ENCODE measurements around the gene MCRIP1. TPM values are rescaled to one million over a fixed set of nuclear protein-coding genes. Genes with fewer than 3 reads are reported as not detected.
A peak's percentile ranks its signal among the peaks of the same experiment; 100 is the strongest.

The MCRIP1 gene
- total and polyA plus RNA-seq, 10 of the 15 experiments (the other 5 are each of a cell fraction or from before 2014, with no cell fraction given): 0.31 to 54.4 (median 30.8) TPM

GRCh38 chr17:81821147-81821546 lies 11.9 kb downstream of the MCRIP1 start:
- intact Hi-C loops (cut with micrococcal nuclease; ENCODE audit: unreplicated experiment): no loop called here
- no peak for ATAC-seq
- no TSS peak for BruUV-seq (replicated peaks)
- FAIRE-seq: no peak
- Histone ChIP-seq H3K27me3 (replicated peaks in 1 of 2; ENCODE audit: control insufficient read depth in 2 of 2, insufficient read depth in 2 of 2, low read length in 1 of 2) (no peaks in the 10 kb centered on the region), H4K20me1 (ENCODE audit: control insufficient read depth, insufficient read depth) (no peaks in the 10 kb centered on the region), H3K4me1 (ENCODE audit: control insufficient read depth, insufficient read depth, low read length) (no peaks in the 10 kb centered on the region), H3K4me3 (no peak overlapping the region), H3K9me3 (replicated peaks; ENCODE audit: control insufficient read depth, insufficient read depth, low read length) (no peaks in the 10 kb centered on the region), H3K36me3 (ENCODE audit: control insufficient read depth in 2 of 2, insufficient read depth in 2 of 2, low read length in 1 of 2) (no peaks in the 10 kb centered on the region), H3K4me2 (ENCODE audit: control insufficient read depth, insufficient read depth) (no peak overlapping the region), H2AFZ (ENCODE audit: control insufficient read depth, low read depth, low read length) (no peak overlapping the region), H3K9ac (ENCODE audit: control insufficient read depth, insufficient read depth, low read length) (no peak overlapping the region), H3K79me2 (ENCODE audit: control insufficient read depth, insufficient read depth, low read length) (no peaks in the 10 kb centered on the region), H3K27ac (ENCODE audit: control insufficient read depth, insufficient read depth) (no peak overlapping the region)
- no peak for TF ChIP-seq TCF7 (IDR thresholded peaks at IDR 0.05; ENCODE audit: borderline replicate concordance)
- 0 out of 2 replicates have a peak, but pooled peaks have one; percentile 24 for TF ChIP-seq POLR2A (IDR thresholded peaks at IDR 0.05; ENCODE audit: low read depth, low read length)
- no peak for TF ChIP-seq CEBPB (IDR thresholded peaks at IDR 0.05; ENCODE audit: borderline replicate concordance in 1 of 2, low read depth in 2 of 2, low read length in 2 of 2)
- no peak for TF ChIP-seq GABPA (IDR thresholded peaks at IDR 0.05; ENCODE audit: low read depth)
- TF ChIP-seq NFXL1 (IDR thresholded peaks at IDR 0.05; ENCODE audit: borderline replicate concordance): no peak
- no peak for TF ChIP-seq NBN (IDR thresholded peaks at IDR 0.05)
- ChIA-PET RAD21 (ENCODE audit: unreplicated experiment) (no interaction called here), POLR2A (no interaction called here), CTCF (no interaction called here), SMC1A (ENCODE audit: uncharacterized antibody, unreplicated experiment) (no interaction called here)
- no peak for DNase-seq (ENCODE audit: low read depth, low spot score)
- 76% methylated on average over 8 of the region's 8 CpGs for WGBS (ENCODE audit: insufficient coverage, insufficient replicate concordance, low lambda C conversion rate, missing lambda C conversion rate)
- in situ Hi-C loops (cut with MboI): loop anchor here (5.0 kb wide), 1 partner anchor 104 kb away; no protein-coding TSS in a partner anchor

- H4K20me1 ChIP-seq (ENCODE audit: control insufficient read depth, insufficient read depth): no peaks in the 10 kb centered on the region
- in situ Hi-C loops (cut with MboI): loop anchor here (5.0 kb wide), 1 partner anchor 102 kb away; no protein-coding TSS in a partner anchor
- no TSS peak for BruUV-seq (replicated peaks)
- intact Hi-C loops (cut with micrococcal nuclease; ENCODE audit: unreplicated experiment): no loop called here
- ChIA-PET SMC1A (ENCODE audit: uncharacterized antibody, unreplicated experiment) (no interaction called here), POLR2A (interaction anchor here (0.6 kb wide), 1 partner anchor 53 kb away, joined by 3 read pairs; no protein-coding TSS in a partner anchor), CTCF (no interaction called here), RAD21 (ENCODE audit: unreplicated experiment) (no interaction called here)
- no peak for FAIRE-seq
- H3K9me3 ChIP-seq (replicated peaks; ENCODE audit: control insufficient read depth, insufficient read depth, low read length): no peaks in the 10 kb centered on the region
- no peaks in the 10 kb centered on the region for H3K36me3 ChIP-seq (ENCODE audit: control insufficient read depth in 2 of 2, insufficient read depth in 2 of 2, low read length in 1 of 2)
- no peak overlapping the region for H3K4me3 ChIP-seq
- no peak overlapping the region for H3K9ac ChIP-seq (ENCODE audit: control insufficient read depth, insufficient read depth, low read length)
- ATAC-seq: no peak
- H3K4me1 ChIP-seq (ENCODE audit: control insufficient read depth, insufficient read depth, low read length): no peaks in the 10 kb centered on the region
- DNase-seq (ENCODE audit: low read depth, low spot score): no peak
- H2AFZ ChIP-seq (ENCODE audit: control insufficient read depth, low read depth, low read length): no peak overlapping the region
- WGBS (ENCODE audit: insufficient coverage, insufficient replicate concordance, low lambda C conversion rate, missing lambda C conversion rate): 32% methylated on average over 9 of the region's 13 CpGs
- H3K4me2 ChIP-seq (ENCODE audit: control insufficient read depth, insufficient read depth): no peak overlapping the region
- H3K79me2 ChIP-seq (ENCODE audit: control insufficient read depth, insufficient read depth, low read length): no peaks in the 10 kb centered on the region
- no peaks in the 10 kb centered on the region for H3K27me3 ChIP-seq (replicated peaks in 1 of 2; ENCODE audit: control insufficient read depth in 2 of 2, insufficient read depth in 2 of 2, low read length in 1 of 2)
- H3K27ac ChIP-seq (ENCODE audit: control insufficient read depth, insufficient read depth): no peak overlapping the region
- TF ChIP-seq RB1 (IDR thresholded peaks at IDR 0.05; ENCODE audit: borderline replicate concordance): no peak
- no peak for TF ChIP-seq STAT1 (conservative IDR thresholded peaks at IDR 0.05)
- no peak for TF ChIP-seq NBN (IDR thresholded peaks at IDR 0.05)
- no peak for TF ChIP-seq CREM (IDR thresholded peaks at IDR 0.05; ENCODE audit: low read depth)
- TF ChIP-seq REST (IDR thresholded peaks at IDR 0.05; ENCODE audit: low read depth, low read length): no peak
- no peak for TF ChIP-seq HSF1 (IDR thresholded peaks at IDR 0.05; ENCODE audit: low read depth, low read length)
- TF ChIP-seq RCOR1 (conservative IDR thresholded peaks at IDR 0.05; ENCODE audit: low read depth, low read length): no peak
- no peak for TF ChIP-seq ESRRA (IDR thresholded peaks at IDR 0.05; ENCODE audit: low read length)
- TF ChIP-seq MAX (IDR thresholded peaks at IDR 0.05; ENCODE audit: low read depth, low read length): no peak
- no peak for TF ChIP-seq SMC3 (IDR thresholded peaks at IDR 0.05; ENCODE audit: borderline replicate concordance, low read length)
- no peak for TF ChIP-seq ZBED1 (IDR thresholded peaks at IDR 0.05; ENCODE audit: borderline replicate concordance)
Measured at GRCh38 chr17:81819708-81820107, 13.4 kb downstream of the MCRIP1 start.
